ENCODE results near the gene TBC1D4. TPM values are rescaled to one million over a fixed set of nuclear protein-coding genes. Genes with fewer than 3 reads are reported as not detected.
A peak's percentile ranks its signal among the peaks of the same experiment; 100 is the strongest.

Gene TBC1D4
- total RNA-seq, 1 donor from 2014 or later, result 25.6 TPM

DNA sequence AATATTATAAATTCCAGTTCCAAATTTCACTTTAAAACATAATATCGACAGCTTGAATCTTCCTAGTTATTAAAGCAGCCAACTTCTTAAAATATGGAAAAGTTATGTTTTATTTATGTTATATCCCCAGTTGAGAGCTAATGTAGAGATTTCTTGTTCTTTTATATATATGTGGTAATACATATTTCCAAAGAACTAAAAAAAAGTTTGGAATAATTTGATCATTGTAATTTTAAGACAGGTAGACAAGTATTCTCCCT lies 781 bp upstream of the TBC1D4 start:
- Mint-ChIP-seq H3K4me3 (ENCODE audit: unreplicated experiment) (peak overlapping the region; percentile 95), H3K9me3 (ENCODE audit: unreplicated experiment) (no peaks in the 10 kb centered on the region), H3K4me1 (ENCODE audit: low read depth, unreplicated experiment) (peaks cover 33% of the 10 kb centered on the region), H3K27ac (ENCODE audit: unreplicated experiment) (peak overlapping the region; percentile 89), H3K27me3 (ENCODE audit: low read depth, unreplicated experiment) (no peaks in the 10 kb centered on the region), H3K36me3 (ENCODE audit: low read depth, unreplicated experiment) (no peaks in the 10 kb centered on the region)
- FAIRE-seq (no peak), DNase-seq (ENCODE audit: low read depth) (no peak)
- Histone ChIP-seq H3K4me1 (ENCODE audit: insufficient read depth, low read length) (peaks cover 17% of the 10 kb centered on the region), H3K27ac (ENCODE audit: low read depth, low read length) (peak overlapping the region; percentile 58), H3K9ac (ENCODE audit: low read length) (peak overlapping the region; percentile 69), H3K36me3 (ENCODE audit: insufficient read depth, low read length) (no peaks in the 10 kb centered on the region), H3K79me2 (ENCODE audit: insufficient read depth, low read length) (peaks cover 34% of the 10 kb centered on the region), H3K4me3 (ENCODE audit: insufficient read depth, low read depth, low read length) (peak overlapping the region; percentile 73), H3K27me3 (ENCODE audit: insufficient read depth, low read length) (no peaks in the 10 kb centered on the region), H3K9me3 (ENCODE audit: insufficient read depth, low read depth, low read length) (no peaks in the 10 kb centered on the region), H4K20me1 (ENCODE audit: insufficient read depth, low read length) (peaks cover 28% of the 10 kb centered on the region), H3K4me2 (ENCODE audit: low read length) (peak overlapping the region; percentile 93), H2AFZ (ENCODE audit: low read depth, low read length) (no peak overlapping the region)
- TF ChIP-seq EZH2 (IDR thresholded peaks at IDR 0.05; ENCODE audit: insufficient read depth, low read length), result no peak
- TF ChIP-seq, protein P1, sequence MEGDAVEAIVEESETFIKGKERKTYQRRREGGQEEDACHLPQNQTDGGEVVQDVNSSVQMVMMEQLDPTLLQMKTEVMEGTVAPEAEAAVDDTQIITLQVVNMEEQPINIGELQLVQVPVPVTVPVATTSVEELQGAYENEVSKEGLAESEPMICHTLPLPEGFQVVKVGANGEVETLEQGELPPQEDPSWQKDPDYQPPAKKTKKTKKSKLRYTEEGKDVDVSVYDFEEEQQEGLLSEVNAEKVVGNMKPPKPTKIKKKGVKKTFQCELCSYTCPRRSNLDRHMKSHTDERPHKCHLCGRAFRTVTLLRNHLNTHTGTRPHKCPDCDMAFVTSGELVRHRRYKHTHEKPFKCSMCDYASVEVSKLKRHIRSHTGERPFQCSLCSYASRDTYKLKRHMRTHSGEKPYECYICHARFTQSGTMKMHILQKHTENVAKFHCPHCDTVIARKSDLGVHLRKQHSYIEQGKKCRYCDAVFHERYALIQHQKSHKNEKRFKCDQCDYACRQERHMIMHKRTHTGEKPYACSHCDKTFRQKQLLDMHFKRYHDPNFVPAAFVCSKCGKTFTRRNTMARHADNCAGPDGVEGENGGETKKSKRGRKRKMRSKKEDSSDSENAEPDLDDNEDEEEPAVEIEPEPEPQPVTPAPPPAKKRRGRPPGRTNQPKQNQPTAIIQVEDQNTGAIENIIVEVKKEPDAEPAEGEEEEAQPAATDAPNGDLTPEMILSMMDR (IDR thresholded peaks at IDR 0.05; ENCODE audit: insufficient read depth, low read depth, low read length), result no peak

- H3K9me3 ChIP-seq (ENCODE audit: insufficient read depth, low read depth, low read length), result no peaks in the 10 kb centered on the region
- H3K9ac ChIP-seq (ENCODE audit: low read length), result peak overlapping the region; percentile 69
- DNase-seq (ENCODE audit: low read depth), result no peak
- Mint-ChIP-seq H3K9me3 (ENCODE audit: unreplicated experiment) (no peaks in the 10 kb centered on the region), H3K4me3 (ENCODE audit: unreplicated experiment) (peak overlapping the region; percentile 98), H3K27ac (ENCODE audit: unreplicated experiment) (peak overlapping the region; percentile 50), H3K4me1 (ENCODE audit: low read depth, unreplicated experiment) (peaks cover 26% of the 10 kb centered on the region), H3K27me3 (ENCODE audit: low read depth, unreplicated experiment) (no peaks in the 10 kb centered on the region), H3K36me3 (ENCODE audit: low read depth, unreplicated experiment) (no peaks in the 10 kb centered on the region)
- peaks cover 17% of the 10 kb centered on the region for H3K4me1 ChIP-seq (ENCODE audit: insufficient read depth, low read length)
- peak overlapping the region; percentile 72 for H2AFZ ChIP-seq (ENCODE audit: low read depth, low read length)
- TF ChIP-seq EZH2 (IDR thresholded peaks at IDR 0.05; ENCODE audit: insufficient read depth, low read length), result no peak
- TF ChIP-seq, protein P1 (IDR thresholded peaks at IDR 0.05; ENCODE audit: insufficient read depth, low read depth, low read length), result no peak
- peaks cover 43% of the 10 kb centered on the region for H3K79me2 ChIP-seq (ENCODE audit: insufficient read depth, low read length)
- H3K4me2 ChIP-seq (ENCODE audit: low read length), result peak overlapping the region; percentile 93
- FAIRE-seq, result no peak
- H3K36me3 ChIP-seq (ENCODE audit: insufficient read depth, low read length), result no peaks in the 10 kb centered on the region
- H3K27me3 ChIP-seq (ENCODE audit: insufficient read depth, low read length), result no peaks in the 10 kb centered on the region
- H3K4me3 ChIP-seq (ENCODE audit: insufficient read depth, low read depth, low read length), result peak overlapping the region; percentile 73
- H4K20me1 ChIP-seq (ENCODE audit: insufficient read depth, low read length), result peaks cover 39% of the 10 kb centered on the region
- no peak overlapping the region for H3K27ac ChIP-seq (ENCODE audit: low read depth, low read length)
These were observed 546 bp downstream of the TBC1D4 start for GRCh38 chr13:75481176-75482069.

- H3K9ac ChIP-seq (ENCODE audit: low read length), result peak overlapping the region; percentile 69
- peaks cover 10% of the 10 kb centered on the region for H3K4me1 ChIP-seq (ENCODE audit: insufficient read depth, low read length)
- DNase-seq (ENCODE audit: low read depth), result peak; percentile 50
- Mint-ChIP-seq H3K36me3 (ENCODE audit: low read depth, unreplicated experiment) (no peaks in the 10 kb centered on the region), H3K4me3 (ENCODE audit: unreplicated experiment) (peak overlapping the region; percentile 98), H3K27me3 (ENCODE audit: low read depth, unreplicated experiment) (no peaks in the 10 kb centered on the region), H3K9me3 (ENCODE audit: unreplicated experiment) (no peaks in the 10 kb centered on the region), H3K27ac (ENCODE audit: unreplicated experiment) (peak overlapping the region; percentile 68), H3K4me1 (ENCODE audit: low read depth, unreplicated experiment) (peaks cover 19% of the 10 kb centered on the region)
- H2AFZ ChIP-seq (ENCODE audit: low read depth, low read length), result peak overlapping the region; percentile 76
- H3K9me3 ChIP-seq (ENCODE audit: insufficient read depth, low read depth, low read length), result no peaks in the 10 kb centered on the region
- no peak overlapping the region for H3K27ac ChIP-seq (ENCODE audit: low read depth, low read length)
- no peak for FAIRE-seq
- peaks cover 47% of the 10 kb centered on the region for H3K79me2 ChIP-seq (ENCODE audit: insufficient read depth, low read length)
- H3K36me3 ChIP-seq (ENCODE audit: insufficient read depth, low read length), result no peaks in the 10 kb centered on the region
- H3K27me3 ChIP-seq (ENCODE audit: insufficient read depth, low read length), result no peaks in the 10 kb centered on the region
- H3K4me2 ChIP-seq (ENCODE audit: low read length), result peak overlapping the region; percentile 93
- TF ChIP-seq, protein P1 (IDR thresholded peaks at IDR 0.05; ENCODE audit: insufficient read depth, low read depth, low read length), result no peak
- no peak for TF ChIP-seq EZH2 (IDR thresholded peaks at IDR 0.05; ENCODE audit: insufficient read depth, low read length)
- H3K4me3 ChIP-seq (ENCODE audit: insufficient read depth, low read depth, low read length), result peak overlapping the region; percentile 73
- H4K20me1 ChIP-seq (ENCODE audit: insufficient read depth, low read length), result peaks cover 39% of the 10 kb centered on the region
These were observed 1.2 kb downstream of the TBC1D4 start for GRCh38 chr13:75480671-75481175.

All from astrocyte (in vitro differentiated cells and primary cell).